IMR-90 (cell line): ENCODE data around the gene SLC2A10. TPM values are rescaled to one million over a fixed set of nuclear protein-coding genes. Genes with fewer than 3 reads are reported as not detected.

Experiments
- ATAC-seq: fragments of 200-7000 bp; cut with Tn5 transposase; 2 replicates; pipeline ENCODE4 v1.9.1; 2020; ENCODE audit warnings: low read depth, mild to moderate bottlenecking, moderate library complexity
- BruUV-seq: library from RNA; stranded (reverse); fragments of 400-500 nt; replicated peaks from 2 replicates; lab custom pipeline; 2021; lab: Mats Ljungman, UMichigan
- CTCF ChIA-PET: fragments of 300-600 bp; formaldehyde crosslinking; extraction: SDS; loops from one replicate; lab custom pipeline; 2021; ENCODE audit warnings: antibody characterized with exemption; lab: Yijun Ruan, JAX
- POLR2A ChIA-PET: fragments of 300-600 bp; sonication (Branson Sonifier 250); formaldehyde crosslinking; loops from one replicate; lab custom pipeline; 2022; ENCODE audit warnings: antibody characterized with exemption; ENCODE audit not compliant: unreplicated experiment; lab: Charles Lee
- DNase-seq: peaks from one replicate; pipeline ENCODE4 v3.0.0; 2013
- H2AFZ ChIP-seq: replicated peaks from 2 replicates; pipeline ENCODE3; 2013; ENCODE audit warnings: low read length, mild to moderate bottlenecking; ENCODE audit not compliant: poor library complexity
- H2AK5ac ChIP-seq: 2 replicates; pipeline ENCODE4 v1.6.1; 2013; ENCODE audit warnings: low read depth, low read length, inconsistent platforms
- H2AK9ac ChIP-seq: replicated peaks from 2 replicates; pipeline ENCODE3; 2013; ENCODE audit warnings: mild to moderate bottlenecking, low read depth, low read length, moderate library complexity; ENCODE audit not compliant: poor library complexity
- H2BK120ac ChIP-seq: 2 replicates; pipeline ENCODE4 v1.6.1; 2013; ENCODE audit warnings: low read depth, low read length, inconsistent platforms
- H2BK15ac ChIP-seq: 3 replicates; pipeline ENCODE4 v1.6.1; 2013; ENCODE audit warnings: low read depth, low read length, inconsistent platforms
- H2BK20ac ChIP-seq: 2 replicates; pipeline ENCODE4 v1.6.1; 2013; ENCODE audit warnings: low read depth, mild to moderate bottlenecking, inconsistent platforms, low read length, moderate library complexity
- H2BK5ac ChIP-seq: 2 replicates; pipeline ENCODE4 v1.6.1; 2013; ENCODE audit warnings: mild to moderate bottlenecking, low read depth, low read length, inconsistent platforms; ENCODE audit not compliant: poor library complexity, severe bottlenecking
- H3K14ac ChIP-seq: replicated peaks from 2 replicates; pipeline ENCODE4 v1.6.1; 2013; ENCODE audit warnings: low read depth, low read length, inconsistent platforms
- H3K18ac ChIP-seq: 2 replicates; pipeline ENCODE4 v1.6.1; 2013; ENCODE audit warnings: low read depth, low read length, control low read depth
- H3K23ac ChIP-seq: 2 replicates; pipeline ENCODE4 v1.6.1; 2013; ENCODE audit warnings: low read depth, low read length, inconsistent platforms
- H3K27ac ChIP-seq: 2 replicates; pipeline ENCODE4 v1.5.1; 2013; ENCODE audit warnings: mild to moderate bottlenecking, control low read depth, low read length; ENCODE audit not compliant: insufficient read depth
- H3K27me3 ChIP-seq: 2 replicates; pipeline ENCODE4 v1.6.1; 2013; ENCODE audit warnings: low read length; ENCODE audit not compliant: control insufficient read depth, insufficient read depth
- H3K36me3 ChIP-seq: 2 replicates; pipeline ENCODE4 v1.6.1; 2013; ENCODE audit warnings: low read length, mixed read lengths; ENCODE audit not compliant: control insufficient read depth, insufficient read depth
- H3K4ac ChIP-seq: 2 replicates; pipeline ENCODE4 v1.6.1; 2013; ENCODE audit warnings: low read depth, low read length, inconsistent platforms
- H3K4me1 ChIP-seq: 2 replicates; pipeline ENCODE4 v1.6.1; 2013; ENCODE audit warnings: low read length, mixed read lengths; ENCODE audit not compliant: control insufficient read depth, insufficient read depth
- H3K4me2 ChIP-seq: 2 replicates; pipeline ENCODE4 v1.6.1; 2013; ENCODE audit warnings: low read depth, mild to moderate bottlenecking, control low read depth, low read length, moderate library complexity
- H3K4me3 ChIP-seq: 2 replicates; pipeline ENCODE4 v1.5.1; 2013; ENCODE audit warnings: low read depth, mild to moderate bottlenecking, control low read depth, low read length, moderate library complexity; ENCODE audit not compliant: insufficient read depth
- H3K56ac ChIP-seq: 2 replicates; pipeline ENCODE4 v1.6.1; 2013; ENCODE audit warnings: low read length, inconsistent platforms; ENCODE audit not compliant: insufficient read depth; ENCODE audit errors: extremely low read depth
- H3K79me1 ChIP-seq, 2 experiments: 2 replicates each; pipeline ENCODE4 v1.6.1; 2013; ENCODE audit warnings: low read length in 2 of 2, inconsistent platforms in 1 of 2, low read depth in 1 of 2
- H3K9ac ChIP-seq: 2 replicates; pipeline ENCODE4 v1.6.1; 2013; ENCODE audit warnings: low read depth, low read length, control low read depth
- H3K9me1 ChIP-seq: 2 replicates; pipeline ENCODE4 v1.6.1; 2013; ENCODE audit warnings: low read length, inconsistent platforms; ENCODE audit not compliant: insufficient read depth
- H3K9me3 ChIP-seq: 2 replicates; pipeline ENCODE4 v1.6.1; 2013; ENCODE audit warnings: low read length; ENCODE audit not compliant: control insufficient read depth, insufficient read depth
- H4K20me1 ChIP-seq: 2 replicates; pipeline ENCODE4 v1.6.1; 2013; ENCODE audit warnings: low read length, inconsistent platforms; ENCODE audit not compliant: insufficient read depth
- H4K5ac ChIP-seq: 2 replicates; pipeline ENCODE4 v1.6.1; 2013; ENCODE audit warnings: mild to moderate bottlenecking, low read depth, low read length, control low read depth
- H4K8ac ChIP-seq, 2 experiments: 2 replicates each; pipeline ENCODE4 v1.6.1; 2013; ENCODE audit warnings: low read depth in 2 of 2, low read length in 2 of 2, control low read depth in 1 of 2, inconsistent platforms in 1 of 2
- H4K91ac ChIP-seq: 2 replicates; pipeline ENCODE4 v1.6.1; 2013; ENCODE audit warnings: low read depth, low read length, inconsistent platforms; ENCODE audit not compliant: insufficient read depth
- BHLHE40 ChIP-seq: fragments of 150-350 bp; IDR thresholded peaks from 2 replicates; pipeline ENCODE4 v1.6.1; 2016; ENCODE audit warnings: mild to moderate bottlenecking, low read depth, low read length
- CEBPB ChIP-seq: IDR thresholded peaks from 2 replicates; pipeline ENCODE4 v1.6.1; 2012; ENCODE audit warnings: low read depth, low read length, improper control_type of control experiment
- CHD1 ChIP-seq: IDR thresholded peaks from 2 replicates; pipeline ENCODE4 v1.6.1; 2012; ENCODE audit warnings: low read depth, low read length, improper control_type of control experiment
- FOS ChIP-seq: fragments of 150-350 bp; IDR thresholded peaks from 2 replicates; pipeline ENCODE4 v1.6.1; 2016; ENCODE audit warnings: low read depth, low read length
- MAFK ChIP-seq: IDR thresholded peaks from 2 replicates; pipeline ENCODE4 v1.6.1; 2012; ENCODE audit warnings: low read depth, low read length, improper control_type of control experiment
- MAZ ChIP-seq: IDR thresholded peaks from 2 replicates; pipeline ENCODE4 v1.6.1; 2012; ENCODE audit warnings: low read depth, mild to moderate bottlenecking, low read length, improper control_type of control experiment, moderate library complexity, borderline replicate concordance
- MXI1 ChIP-seq: IDR thresholded peaks from 2 replicates; pipeline ENCODE4 v1.6.1; 2012; ENCODE audit warnings: low read depth, mild to moderate bottlenecking, low read length, moderate library complexity, borderline replicate concordance
- NFE2L2 ChIP-seq: fragments of 150-350 bp; IDR thresholded peaks from 2 replicates; pipeline ENCODE4 v1.6.1; 2016; ENCODE audit warnings: low read depth, mild to moderate bottlenecking, low read length
- POLR2A ChIP-seq: IDR thresholded peaks from 2 replicates; pipeline ENCODE4 v1.6.1; 2012; ENCODE audit warnings: mild to moderate bottlenecking, low read depth, low read length
- RAD21 ChIP-seq: IDR thresholded peaks from 2 replicates; pipeline ENCODE4 v1.6.1; 2012; ENCODE audit warnings: low read length, improper control_type of control experiment
- RCOR1 ChIP-seq: IDR thresholded peaks from 2 replicates; pipeline ENCODE4 v1.6.1; 2012; ENCODE audit warnings: mild to moderate bottlenecking, low read length, improper control_type of control experiment; ENCODE audit not compliant: insufficient replicate concordance
- RFX5 ChIP-seq: IDR thresholded peaks from 2 replicates; pipeline ENCODE4 v1.8.0; 2012; ENCODE audit warnings: low read depth, mild to moderate bottlenecking, low read length, moderate library complexity
- SMC3 ChIP-seq: fragments of 150-350 bp; IDR thresholded peaks from 2 replicates; pipeline ENCODE4 v1.6.1; 2016; ENCODE audit warnings: low read depth, mild to moderate bottlenecking, antibody characterized with exemption, low read length, moderate library complexity
- WGBS, 2 experiments: methylation state at CpG; one replicate each; pipeline versions ENCODE4 v1.1.5 to v1.1.7; 2013; ENCODE audit warnings: missing lambda C conversion rate in 2 of 2; ENCODE audit not compliant: insufficient read length in 1 of 2; ENCODE audit errors: extremely low coverage in 2 of 2; 5-methylcytosine and 5-hydroxymethylcytosine counted together
- dilution Hi-C: fragments of 300-500 bp; cut with HindIII; formaldehyde crosslinking; loops from one replicate; pipeline ENCODE4 v1.14.3; 2018; ENCODE audit warnings: low sequenced_read_pairs; ENCODE audit not compliant: unreplicated experiment
- in situ Hi-C: fragments of 300-500 bp; cut with MboI; formaldehyde crosslinking; loops from 3 replicates; pipeline ENCODE4 v1.14.3; 2019; ENCODE audit warnings: low sequenced_read_pairs, inconsistent platforms, mixed read lengths
- intact Hi-C: fragments of 100-400 bp; cut with micrococcal nuclease; formaldehyde crosslinking; loops from 2 replicates; pipeline ENCODE4 v1.10.0; 2022
- polyA plus RNA-seq, 3 experiments: library from polyadenylated mRNA; depleted of rRNA; stranded (reverse); fragments of >200 nt; gene quantifications; 2 replicates each; pipeline ENCODE4 v1.2.3, GENCODE V29; 2012; ENCODE audit warnings: low replicate concordance in 1 of 3
- total RNA-seq: library from RNA; depleted of rRNA; stranded (reverse); fragments of >200 nt; gene quantifications from 2 replicates; pipeline ENCODE4 v1.2.3, GENCODE V29; 2012
- TF ChIP-seq, protein P1 (sequence below): conservative IDR thresholded peaks from 2 replicates; pipeline ENCODE4 v1.5.1; 2012; ENCODE audit warnings: mild to moderate bottlenecking, low read depth, low read length, improper control_type of control experiment
- TF ChIP-seq, protein P2 (sequence below): fragments of 150-350 bp; IDR thresholded peaks from 2 replicates; pipeline ENCODE4 v1.6.1; 2017; ENCODE audit warnings: mild to moderate bottlenecking, antibody characterized with exemption, low read length, low read depth
- TF ChIP-seq, protein P3 (sequence below): fragments of 150-350 bp; IDR thresholded peaks from 2 replicates; pipeline ENCODE4 v1.6.1; 2016; ENCODE audit warnings: low read depth, mild to moderate bottlenecking, low read length, moderate library complexity, borderline replicate concordance

SLC2A10 gene
- total and polyA plus RNA-seq, 2 of the 4 experiments (the other 2 are of a cell fraction), result 15.2 to 22.0 TPM

DNA sequence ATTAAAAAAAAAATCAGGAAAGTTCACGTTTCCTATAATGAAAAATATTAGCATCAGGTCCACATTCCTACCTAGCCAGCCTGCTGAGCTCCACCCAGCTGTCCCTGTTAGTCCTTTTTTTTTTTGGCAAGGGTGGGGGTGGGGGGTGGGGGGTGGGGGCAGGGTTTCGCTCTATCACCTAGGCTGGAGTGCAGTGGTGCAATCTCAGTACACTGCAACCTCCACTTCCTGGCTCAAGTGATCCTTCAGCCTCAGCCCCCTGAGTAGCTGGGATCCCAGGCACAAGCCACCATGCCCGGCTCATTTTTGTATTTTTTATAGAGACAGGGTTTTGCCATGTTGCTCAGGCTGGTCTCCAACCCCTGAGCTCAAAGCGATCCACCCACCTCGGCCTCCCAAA is 7.5 kb upstream of the SLC2A10 start:
- Histone ChIP-seq H2AFZ (no peak overlapping the region), H2BK20ac (no peak overlapping the region), H3K14ac (no peak overlapping the region), H3K9me3 (peaks cover 3% of the 10 kb centered on the region), H3K9ac (no peak overlapping the region), H2AK5ac (no peak overlapping the region), H3K4ac (no peak overlapping the region), H3K4me3 (no peak overlapping the region), H4K8ac (no peak overlapping the region), H3K27ac (no peak overlapping the region), H4K91ac (no peak overlapping the region), H3K18ac (no peak overlapping the region), H2BK5ac (no peak overlapping the region), H3K9me1 (peaks cover 1% of the 10 kb centered on the region; the same call in 1 of the 2 replicates), H3K36me3 (no peaks in the 10 kb centered on the region), H2BK15ac (no peak overlapping the region), H3K23ac (no peak overlapping the region), H3K79me1 (no peaks in the 10 kb centered on the region), H2AK9ac (no peak overlapping the region), H4K20me1 (no peaks in the 10 kb centered on the region), H3K4me1 (peaks cover 3% of the 10 kb centered on the region), H4K5ac (no peak overlapping the region), H3K4me2 (no peak overlapping the region), H3K27me3 (no peaks in the 10 kb centered on the region), H3K56ac (no peak overlapping the region), H2BK120ac (no peak overlapping the region)
- ATAC-seq (no peak), DNase-seq (no peak)
- dilution Hi-C loops, result no loop called here
- 83% methylated on average over 2 of the region's 5 CpGs; no CpG with 5 or more reads in 1 of the 2 experiments for WGBS, 2 experiments
- ChIA-PET CTCF (no interaction called here), POLR2A (no interaction called here)
- in situ Hi-C loops, result no loop called here
- BruUV-seq, result no TSS peak
- intact Hi-C loops, result no loop called here
- TF ChIP-seq RCOR1 (no peak), MXI1 (no peak), FOS (no peak), SMC3 (no peak), MAFK (no peak), BHLHE40 (no peak), RAD21 (no peak), CEBPB (no peak), NFE2L2 (no peak), CHD1 (no peak), RFX5 (no peak), POLR2A (no peak), MAZ (no peak)
- TF ChIP-seq, protein P1, sequence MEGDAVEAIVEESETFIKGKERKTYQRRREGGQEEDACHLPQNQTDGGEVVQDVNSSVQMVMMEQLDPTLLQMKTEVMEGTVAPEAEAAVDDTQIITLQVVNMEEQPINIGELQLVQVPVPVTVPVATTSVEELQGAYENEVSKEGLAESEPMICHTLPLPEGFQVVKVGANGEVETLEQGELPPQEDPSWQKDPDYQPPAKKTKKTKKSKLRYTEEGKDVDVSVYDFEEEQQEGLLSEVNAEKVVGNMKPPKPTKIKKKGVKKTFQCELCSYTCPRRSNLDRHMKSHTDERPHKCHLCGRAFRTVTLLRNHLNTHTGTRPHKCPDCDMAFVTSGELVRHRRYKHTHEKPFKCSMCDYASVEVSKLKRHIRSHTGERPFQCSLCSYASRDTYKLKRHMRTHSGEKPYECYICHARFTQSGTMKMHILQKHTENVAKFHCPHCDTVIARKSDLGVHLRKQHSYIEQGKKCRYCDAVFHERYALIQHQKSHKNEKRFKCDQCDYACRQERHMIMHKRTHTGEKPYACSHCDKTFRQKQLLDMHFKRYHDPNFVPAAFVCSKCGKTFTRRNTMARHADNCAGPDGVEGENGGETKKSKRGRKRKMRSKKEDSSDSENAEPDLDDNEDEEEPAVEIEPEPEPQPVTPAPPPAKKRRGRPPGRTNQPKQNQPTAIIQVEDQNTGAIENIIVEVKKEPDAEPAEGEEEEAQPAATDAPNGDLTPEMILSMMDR, result no peak
- TF ChIP-seq, protein P2, sequence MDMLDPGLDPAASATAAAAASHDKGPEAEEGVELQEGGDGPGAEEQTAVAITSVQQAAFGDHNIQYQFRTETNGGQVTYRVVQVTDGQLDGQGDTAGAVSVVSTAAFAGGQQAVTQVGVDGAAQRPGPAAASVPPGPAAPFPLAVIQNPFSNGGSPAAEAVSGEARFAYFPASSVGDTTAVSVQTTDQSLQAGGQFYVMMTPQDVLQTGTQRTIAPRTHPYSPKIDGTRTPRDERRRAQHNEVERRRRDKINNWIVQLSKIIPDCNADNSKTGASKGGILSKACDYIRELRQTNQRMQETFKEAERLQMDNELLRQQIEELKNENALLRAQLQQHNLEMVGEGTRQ, result no peak
- TF ChIP-seq, protein P3, sequence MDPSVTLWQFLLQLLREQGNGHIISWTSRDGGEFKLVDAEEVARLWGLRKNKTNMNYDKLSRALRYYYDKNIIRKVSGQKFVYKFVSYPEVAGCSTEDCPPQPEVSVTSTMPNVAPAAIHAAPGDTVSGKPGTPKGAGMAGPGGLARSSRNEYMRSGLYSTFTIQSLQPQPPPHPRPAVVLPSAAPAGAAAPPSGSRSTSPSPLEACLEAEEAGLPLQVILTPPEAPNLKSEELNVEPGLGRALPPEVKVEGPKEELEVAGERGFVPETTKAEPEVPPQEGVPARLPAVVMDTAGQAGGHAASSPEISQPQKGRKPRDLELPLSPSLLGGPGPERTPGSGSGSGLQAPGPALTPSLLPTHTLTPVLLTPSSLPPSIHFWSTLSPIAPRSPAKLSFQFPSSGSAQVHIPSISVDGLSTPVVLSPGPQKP, result no peak
